HG02588 (cell line): ENCODE measurements around the gene ZC3H15.

ENCODE experiments used
- ATAC-seq: cut with Tn5 transposase; IDR thresholded peaks from one replicate; pipeline ENCODE4 v1.9.1; 2021; ENCODE audit warnings: mild to moderate bottlenecking, moderate library complexity; ENCODE audit not compliant: unreplicated experiment

The ZC3H15 gene

DNA sequence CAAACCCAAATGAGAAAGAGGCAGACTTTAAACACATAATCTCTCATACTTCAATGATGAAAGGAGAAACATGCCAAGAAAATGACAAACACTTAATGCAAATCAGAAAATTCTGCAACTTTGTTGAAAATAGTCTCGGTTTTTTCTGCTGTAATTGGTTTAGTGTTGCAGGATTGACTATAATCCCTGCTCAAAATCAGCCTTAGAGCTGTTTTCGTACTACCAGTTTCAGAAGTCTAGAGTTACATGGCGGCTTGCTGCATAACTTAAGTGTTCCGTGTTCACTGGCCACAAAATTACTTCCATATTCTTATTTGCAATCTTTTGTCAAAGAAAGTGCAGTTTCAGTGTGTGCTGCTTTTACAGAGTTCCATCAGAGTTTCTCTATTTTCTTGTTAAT is 54.9 kb downstream of the ZC3H15 start:
- no peak for ATAC-seq

DNA sequence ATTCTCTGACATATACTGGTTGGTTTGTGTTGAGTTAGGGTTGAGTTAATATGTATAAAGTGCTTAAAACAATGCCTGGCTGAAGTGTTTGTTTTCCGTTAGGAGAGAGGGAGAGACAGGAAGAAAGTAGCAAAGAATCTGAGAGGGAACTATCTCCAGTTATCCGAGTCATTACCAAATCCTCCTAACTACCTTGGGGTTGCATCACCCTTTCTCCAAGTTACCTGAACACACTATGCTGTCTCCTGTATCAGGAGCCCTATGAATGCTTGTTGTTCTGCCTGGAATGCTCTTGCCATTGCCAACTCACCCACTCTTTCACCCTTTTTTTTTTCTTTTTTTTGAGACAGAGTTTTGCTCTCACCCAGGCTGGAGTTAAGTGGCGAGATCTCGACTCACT is 55.9 kb downstream of the ZC3H15 start:
- no peak for ATAC-seq

DNA sequence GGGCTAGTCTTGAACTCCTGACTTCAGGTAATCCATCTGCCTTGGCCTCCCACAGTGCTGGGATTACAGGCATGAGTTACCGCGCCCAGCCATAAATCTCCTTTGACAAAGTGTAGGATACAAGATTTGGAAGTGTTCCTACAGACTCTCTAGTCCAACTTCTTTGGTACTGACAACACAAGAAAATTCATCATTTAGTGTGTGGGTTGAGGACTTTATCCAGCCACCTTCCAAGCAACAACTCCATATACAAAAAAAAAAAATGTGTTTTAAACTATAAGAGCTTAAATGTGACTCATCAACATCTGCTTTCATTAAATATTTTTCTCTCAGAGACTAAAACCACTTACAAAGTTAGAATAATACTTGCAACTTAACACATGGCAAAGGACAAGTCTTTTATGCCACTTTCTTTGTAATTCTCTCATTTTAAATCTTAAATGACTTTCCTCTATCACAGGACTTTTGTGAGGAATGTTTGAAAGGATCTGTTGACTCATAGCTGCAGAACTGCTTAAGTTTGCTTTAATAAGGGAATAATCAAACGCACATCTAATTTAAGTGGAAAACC is 57.6 kb downstream of the ZC3H15 start:
- ATAC-seq = no peak

DNA sequence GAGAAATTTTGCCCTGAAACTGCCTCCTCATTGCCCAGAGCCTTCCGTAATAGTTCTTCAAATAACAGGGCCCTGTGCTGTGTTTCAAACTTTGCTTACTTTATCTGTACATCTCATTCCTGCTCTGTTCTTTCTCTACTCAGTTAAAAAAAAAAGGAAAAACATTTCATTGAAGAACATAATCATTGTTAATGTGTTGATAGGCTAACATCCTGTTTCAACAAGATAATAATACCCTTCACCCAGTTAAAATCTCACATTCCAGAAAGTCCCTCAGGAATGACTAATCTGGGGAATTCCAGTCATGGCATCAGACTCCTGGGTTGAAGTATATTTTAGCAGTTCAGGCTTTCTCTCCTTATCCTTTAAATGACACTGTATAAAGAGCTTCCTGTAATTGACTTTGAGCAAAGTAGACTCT is 58.2 kb downstream of the ZC3H15 start:
- no peak for ATAC-seq

DNA sequence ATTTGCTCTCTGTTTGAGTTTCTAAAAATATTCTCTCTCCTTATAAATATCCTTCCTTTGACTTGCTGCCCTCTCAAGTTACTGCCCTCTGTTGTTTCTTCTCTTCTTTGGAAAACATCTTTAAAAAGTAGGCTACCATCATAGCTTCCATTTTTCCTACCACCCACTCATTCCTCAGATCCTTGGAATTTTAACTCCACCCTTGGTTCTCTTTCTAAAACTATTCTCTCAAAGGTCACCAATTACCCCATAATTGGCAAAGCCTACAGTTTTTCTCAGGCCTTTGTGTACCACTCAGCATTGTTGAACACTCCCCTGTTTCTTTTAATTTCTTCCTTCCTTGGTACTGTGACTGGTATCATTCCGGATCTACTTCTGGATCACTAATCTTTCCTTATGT is 60.8 kb downstream of the ZC3H15 start:
- ATAC-seq = no peak

DNA sequence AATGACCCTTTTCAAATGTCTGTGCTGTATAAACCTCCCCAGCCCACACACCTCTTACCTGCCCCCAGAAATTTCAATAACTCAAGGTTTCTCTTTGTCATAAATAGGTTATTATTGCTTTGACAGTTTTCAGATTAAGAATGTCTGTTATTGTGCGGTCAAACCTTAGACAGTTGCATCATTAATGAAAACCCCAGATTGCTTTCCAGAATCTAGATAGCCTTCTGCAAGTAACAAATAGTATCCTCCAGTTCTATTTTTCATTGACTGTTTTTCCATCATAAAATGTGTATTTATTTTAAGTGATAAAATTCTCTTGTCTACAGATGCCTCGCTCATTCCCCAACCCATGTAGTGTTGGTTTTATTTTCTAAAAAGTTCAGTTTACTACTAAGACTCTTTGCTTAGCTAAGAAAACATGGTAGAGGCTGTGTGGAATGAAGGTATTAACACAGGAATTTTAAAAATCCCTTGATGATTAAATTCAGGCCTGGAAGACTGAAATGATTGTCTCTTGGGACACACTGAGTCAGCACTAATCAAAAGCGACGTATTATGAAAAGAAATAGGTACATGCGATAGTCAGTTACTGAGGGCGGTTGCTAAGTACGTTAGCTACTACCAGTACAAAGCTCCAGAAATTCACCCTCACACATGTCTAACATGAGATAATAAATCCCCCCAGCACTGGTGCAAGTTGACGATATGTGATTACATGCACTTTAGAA is 65.4 kb downstream of the ZC3H15 start:
- ATAC-seq = no peak

DNA sequence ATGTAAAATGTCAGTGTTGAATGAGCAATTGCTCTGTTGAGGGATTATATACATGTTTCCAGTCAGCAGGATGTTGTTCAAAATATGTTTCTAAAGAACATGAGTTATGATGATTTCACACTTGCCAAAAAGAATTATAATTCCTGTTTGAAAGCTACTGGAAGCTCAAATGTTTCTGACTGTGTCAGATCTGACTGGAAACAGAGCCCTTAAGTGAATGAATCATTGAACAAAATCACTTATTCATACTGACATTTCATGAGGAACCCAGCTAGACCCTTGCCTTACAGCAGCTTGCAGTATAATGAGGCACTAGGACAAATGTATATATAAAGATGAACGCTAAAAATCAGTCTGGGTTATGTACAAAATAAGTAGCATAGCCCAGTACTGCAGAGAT is 68.4 kb downstream of the ZC3H15 start:
- ATAC-seq = no peak

DNA sequence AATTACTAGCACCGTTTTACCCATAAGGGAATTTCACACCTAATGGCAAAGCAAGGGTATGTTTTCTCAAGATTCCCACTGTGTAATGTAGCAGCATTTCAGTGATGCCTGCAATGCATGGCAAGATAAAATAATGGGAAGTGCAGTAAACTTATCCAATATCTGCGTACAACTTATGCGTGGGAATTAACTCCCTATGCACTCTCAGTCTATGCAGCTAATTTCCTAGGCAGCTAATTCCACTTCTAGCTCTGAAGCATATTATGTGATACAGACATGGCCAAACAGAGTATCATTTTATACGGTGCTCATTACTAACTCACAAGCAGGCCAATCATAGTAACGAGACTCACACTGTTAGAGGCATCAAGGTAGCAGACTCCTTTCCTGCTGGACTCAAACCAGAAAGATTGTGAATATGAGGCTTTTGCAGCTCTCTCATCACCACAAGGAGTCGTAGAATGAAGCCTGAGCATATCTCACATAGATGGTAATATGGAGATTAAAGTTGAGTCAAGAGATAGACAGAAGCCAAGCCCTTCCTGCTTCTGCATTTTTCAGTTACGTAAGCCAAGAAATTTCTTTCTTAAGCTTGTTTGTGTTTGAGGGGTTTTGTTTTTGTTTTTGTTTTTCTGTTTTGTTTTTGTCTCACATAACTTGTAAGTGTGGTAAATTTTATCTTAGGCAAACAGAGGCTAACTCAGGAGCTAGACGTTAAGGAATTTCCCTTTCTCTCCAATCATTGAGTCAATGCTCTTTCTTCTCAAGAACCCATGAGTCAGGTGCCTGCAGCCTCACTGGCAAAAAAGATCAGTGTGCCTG is 69.0 kb downstream of the ZC3H15 start:
- ATAC-seq = no peak

DNA sequence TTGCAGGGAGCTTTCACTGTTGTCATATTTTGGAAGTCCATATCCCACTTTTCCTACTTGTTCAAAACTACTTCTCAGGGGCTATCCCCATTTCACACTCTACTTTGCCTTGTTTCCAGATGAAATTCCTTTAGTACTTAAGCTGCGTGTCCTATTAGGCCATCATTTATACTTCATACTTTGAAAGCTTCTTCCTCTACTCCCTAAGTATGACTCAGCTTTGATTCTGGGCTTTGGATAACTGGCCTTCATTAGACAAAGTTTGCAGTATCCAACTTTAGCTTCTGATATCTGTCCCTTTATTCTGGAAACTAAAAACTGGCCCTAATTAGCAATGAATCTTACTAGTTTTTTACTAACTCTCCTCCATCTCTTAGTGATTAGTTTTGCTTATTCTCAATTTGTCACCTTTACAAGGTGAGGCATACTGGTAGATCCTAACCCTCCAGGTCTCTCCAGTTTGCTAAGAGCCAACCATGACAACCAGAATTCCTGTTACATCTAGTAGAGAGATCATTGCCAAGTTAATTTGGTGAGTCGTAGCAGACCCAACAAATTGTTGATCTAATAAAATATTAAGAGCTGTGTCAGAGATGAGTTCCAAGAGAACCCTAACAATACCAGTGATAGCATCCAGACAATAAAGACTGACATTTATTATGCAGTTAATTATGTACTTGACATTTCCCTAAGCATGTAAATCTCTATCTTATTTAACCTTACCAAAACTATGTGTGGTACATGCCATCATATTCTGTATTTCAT is 72.6 kb downstream of the ZC3H15 start:
- no peak for ATAC-seq
